T-helper 2 cell treated with Interferon-gamma antibody and Interleukin-4, amounts not matched to agents 100 ng/mL and 5 ng/mL, for 36 hours (primary cell): ENCODE measurements around the gene TTLL5. TPM values are rescaled to one million over a fixed set of nuclear protein-coding genes. Genes with fewer than 3 reads are reported as not detected.
"Not testable (repeated sequence)": the region's sequence is repeated elsewhere in the genome, so short reads cannot be mapped to it uniquely, and the experiment has no call there.

ENCODE experiments used
- intact Hi-C: fragments of 100-400 bp; cut with micrococcal nuclease; formaldehyde crosslinking; loops from one replicate; pipeline ENCODE4 v1.15.1; 2023
- total RNA-seq: library from RNA; stranded (reverse); gene quantifications from 2 replicates; pipeline ENCODE4 v1.2.3, GENCODE V29; 2022

Gene TTLL5
- total RNA-seq, 1 donor from 2014 or later, result 33.6 TPM

GRCh38 chr14:75831952-75832351 lies 170.9 kb downstream of the TTLL5 start:
- intact Hi-C loops, result no loop called here

- intact Hi-C loops, result no loop called here
Observed at GRCh38 chr14:75832621-75833297, 171.7 kb downstream of the TTLL5 start.

- intact Hi-C loops, result no loop called here
Observed at GRCh38 chr14:75833326-75834020, 172.4 kb downstream of the TTLL5 start.

- intact Hi-C loops, result no loop called here
Observed at GRCh38 chr14:75835156-75835725, 174.2 kb downstream of the TTLL5 start.

- intact Hi-C loops, result no loop called here
Observed at GRCh38 chr14:75835737-75836136, 174.7 kb downstream of the TTLL5 start.

- intact Hi-C loops, result no loop called here
Observed at GRCh38 chr14:75837151-75837787, 176.2 kb downstream of the TTLL5 start.

- intact Hi-C loops, result no loop called here
Observed at GRCh38 chr14:75840911-75841310, 179.9 kb downstream of the TTLL5 start.

GRCh38 chr14:75842551-75842950 lies 181.5 kb downstream of the TTLL5 start:
- intact Hi-C loops, result no loop called here

GRCh38 chr14:75844486-75844885 lies 183.4 kb downstream of the TTLL5 start:
- intact Hi-C loops, result no loop called here

- intact Hi-C loops, result no loop called here
Observed at GRCh38 chr14:75845136-75845804, 184.2 kb downstream of the TTLL5 start.

- intact Hi-C loops, result not testable (repeated sequence)
Observed at GRCh38 chr14:75846694-75847093, 185.6 kb downstream of the TTLL5 start.

GRCh38 chr14:75847584-75847983 lies 186.5 kb downstream of the TTLL5 start:
- intact Hi-C loops, result no loop called here

GRCh38 chr14:75848167-75848913 lies 187.3 kb downstream of the TTLL5 start:
- intact Hi-C loops, result no loop called here

GRCh38 chr14:75849300-75849895 lies 188.4 kb downstream of the TTLL5 start:
- intact Hi-C loops, result no loop called here

- intact Hi-C loops, result no loop called here
Observed at GRCh38 chr14:75851574-75851866, 190.5 kb downstream of the TTLL5 start.

GRCh38 chr14:75854111-75854799 lies 193.2 kb downstream of the TTLL5 start:
- intact Hi-C loops, result no loop called here

GRCh38 chr14:75857199-75857598 lies 196.2 kb downstream of the TTLL5 start:
- intact Hi-C loops, result no loop called here

- intact Hi-C loops, result no loop called here
Observed at GRCh38 chr14:75858362-75858761, 197.3 kb downstream of the TTLL5 start.

- intact Hi-C loops, result no loop called here
Observed at GRCh38 chr14:75859746-75860145, 198.7 kb downstream of the TTLL5 start.

- intact Hi-C loops, result no loop called here
Observed at GRCh38 chr14:75860561-75861160, 199.6 kb downstream of the TTLL5 start.
